Astrocyte (in vitro differentiated cells and primary cell): ENCODE measurements around the gene C11orf24. TPM values are rescaled to one million over a fixed set of nuclear protein-coding genes. Genes with fewer than 3 reads are reported as not detected.
"Not testable (repeated sequence)": the region's sequence is repeated elsewhere in the genome, so short reads cannot be mapped to it uniquely, and the experiment has no call there.

Source experiments
- DNase-seq: peaks from one replicate; pipeline ENCODE4 v3.0.0-alpha.2; 2010; ENCODE audit warnings: low read depth
- FAIRE-seq: peaks from 2 replicates; lab custom pipeline; 2011; peaks lifted over from hg19 to GRCh38; lab: Jason Lieb, UNC
- H2AFZ ChIP-seq: 2 replicates; pipeline ENCODE4 v1.6.0; 2012; ENCODE audit warnings: low read depth, low read length, inconsistent platforms
- H3K27ac ChIP-seq: 2 replicates; pipeline ENCODE4 v1.5.1; 2011; ENCODE audit warnings: low read depth, low read length, inconsistent platforms
- H3K27me3 ChIP-seq: 2 replicates; pipeline ENCODE4 v1.6.0; 2011; ENCODE audit warnings: low read length, inconsistent platforms; ENCODE audit not compliant: insufficient read depth
- H3K36me3 ChIP-seq: 2 replicates; pipeline ENCODE4 v1.5.1; 2011; ENCODE audit warnings: low read length, inconsistent platforms; ENCODE audit not compliant: insufficient read depth
- H3K4me1 ChIP-seq: 2 replicates; pipeline ENCODE4 v1.5.1; 2011; ENCODE audit warnings: low read length, inconsistent platforms; ENCODE audit not compliant: insufficient read depth
- H3K4me2 ChIP-seq: 2 replicates; pipeline ENCODE4 v1.6.0; 2012; ENCODE audit warnings: low read length, inconsistent platforms
- H3K4me3 ChIP-seq: 2 replicates; pipeline ENCODE4 v1.5.1; 2011; ENCODE audit warnings: low read depth, mild to moderate bottlenecking, low read length, inconsistent platforms; ENCODE audit not compliant: insufficient read depth
- H3K79me2 ChIP-seq: 2 replicates; pipeline ENCODE4 v1.6.0; 2012; ENCODE audit warnings: mild to moderate bottlenecking, low read length, inconsistent platforms; ENCODE audit not compliant: insufficient read depth
- H3K9ac ChIP-seq: 2 replicates; pipeline ENCODE4 v1.6.0; 2012; ENCODE audit warnings: mild to moderate bottlenecking, low read length, inconsistent platforms
- H3K9me3 ChIP-seq: 2 replicates; pipeline ENCODE4 v1.5.1; 2012; ENCODE audit warnings: low read depth, mild to moderate bottlenecking, low read length, inconsistent platforms; ENCODE audit not compliant: insufficient read depth
- H4K20me1 ChIP-seq: 2 replicates; pipeline ENCODE4 v1.6.0; 2012; ENCODE audit warnings: low read length, inconsistent platforms; ENCODE audit not compliant: insufficient read depth
- H3K27ac Mint-ChIP-seq: one replicate; pipeline ENCODE4 v1.8.0; 2021; ENCODE audit warnings: mild to moderate bottlenecking, mixed read lengths; ENCODE audit not compliant: unreplicated experiment
- H3K27me3 Mint-ChIP-seq: one replicate; pipeline ENCODE4 v1.8.0; 2021; ENCODE audit warnings: low read depth, mixed read lengths; ENCODE audit not compliant: unreplicated experiment
- H3K36me3 Mint-ChIP-seq: one replicate; pipeline ENCODE4 v1.8.0; 2021; ENCODE audit warnings: low read depth, mixed read lengths; ENCODE audit not compliant: unreplicated experiment
- H3K4me1 Mint-ChIP-seq: one replicate; pipeline ENCODE4 v1.8.0; 2021; ENCODE audit warnings: low read depth, mixed read lengths; ENCODE audit not compliant: unreplicated experiment
- H3K4me3 Mint-ChIP-seq: one replicate; pipeline ENCODE4 v1.8.0; 2021; ENCODE audit warnings: mild to moderate bottlenecking, moderate library complexity, mixed read lengths; ENCODE audit not compliant: unreplicated experiment
- H3K9me3 Mint-ChIP-seq: one replicate; pipeline ENCODE4 v1.8.0; 2021; ENCODE audit warnings: mild to moderate bottlenecking, mixed read lengths; ENCODE audit not compliant: unreplicated experiment
- CTCF ChIP-seq: IDR thresholded peaks from 2 replicates; pipeline ENCODE4 v1.5.1; 2011; ENCODE audit warnings: low read depth, mild to moderate bottlenecking, inconsistent platforms, low read length, moderate library complexity; ENCODE audit not compliant: insufficient read depth
- EZH2 ChIP-seq: IDR thresholded peaks from 2 replicates; pipeline ENCODE4 v1.6.1; 2012; ENCODE audit warnings: mild to moderate bottlenecking, low read length, inconsistent platforms; ENCODE audit not compliant: insufficient read depth
- total RNA-seq: library from RNA; stranded (reverse); gene quantifications from 2 replicates; pipeline ENCODE4 v1.2.1, GENCODE V29; 2021

C11orf24 gene
- total RNA-seq, 1 donor from 2014 or later: 79.8 TPM

GRCh38 chr11:68254421-68254820, 17.4 kb downstream of the C11orf24 start:
- no peak overlapping the region for H3K4me3 Mint-ChIP-seq
- H3K27me3 Mint-ChIP-seq: no peaks in the 10 kb centered on the region
- Histone ChIP-seq H3K9ac (no peak overlapping the region), H3K9me3 (no peaks in the 10 kb centered on the region), H3K4me1 (peaks cover 22% of the 10 kb centered on the region), H3K36me3 (no peaks in the 10 kb centered on the region), H3K79me2 (no peaks in the 10 kb centered on the region), H3K4me2 (no peak overlapping the region), H3K27ac (no peak overlapping the region), H4K20me1 (no peaks in the 10 kb centered on the region), H2AFZ (no peak overlapping the region), H3K27me3 (no peaks in the 10 kb centered on the region), H3K4me3 (no peak overlapping the region)
- peaks cover 3% of the 10 kb centered on the region for H3K4me1 Mint-ChIP-seq
- DNase-seq (no peak), FAIRE-seq (no peak)
- no peak for TF ChIP-seq EZH2
- no peak for TF ChIP-seq CTCF
- H3K27ac Mint-ChIP-seq: no peak overlapping the region
- no peaks in the 10 kb centered on the region for H3K36me3 Mint-ChIP-seq
- peaks cover 2% of the 10 kb centered on the region for H3K9me3 Mint-ChIP-seq

DNA sequence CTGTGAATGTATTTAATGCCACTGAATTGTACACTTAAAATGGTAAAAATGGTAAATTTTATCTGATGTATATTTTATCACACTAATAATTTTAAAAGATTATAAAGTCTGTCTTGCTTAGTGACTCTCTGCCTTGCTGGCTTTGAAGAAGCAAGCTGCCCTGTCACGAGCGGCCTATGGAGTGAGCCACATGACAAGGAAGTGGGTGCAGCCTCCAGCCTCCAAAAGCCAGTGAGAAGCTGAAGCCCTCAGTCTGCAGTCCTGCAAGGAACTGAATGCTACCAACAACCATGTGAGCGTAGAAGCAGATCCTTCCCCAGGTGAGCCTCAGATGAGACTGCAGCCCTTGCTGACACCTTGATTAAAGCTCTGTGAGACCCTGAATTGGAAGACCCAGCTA, 20.0 kb downstream of the C11orf24 start:
- no peak for DNase-seq
- FAIRE-seq: no peak
- Histone ChIP-seq H3K27me3 (no peaks in the 10 kb centered on the region), H4K20me1 (no peaks in the 10 kb centered on the region), H3K4me2 (no peak overlapping the region), H3K9ac (no peak overlapping the region), H3K36me3 (no peaks in the 10 kb centered on the region), H3K9me3 (no peaks in the 10 kb centered on the region), H2AFZ (no peak overlapping the region), H3K4me1 (peaks cover 14% of the 10 kb centered on the region), H3K4me3 (no peak overlapping the region), H3K79me2 (no peaks in the 10 kb centered on the region), H3K27ac (no peak overlapping the region)
- H3K27ac Mint-ChIP-seq: no peak overlapping the region
- no peaks in the 10 kb centered on the region for H3K27me3 Mint-ChIP-seq
- H3K9me3 Mint-ChIP-seq: peaks cover 2% of the 10 kb centered on the region
- H3K4me3 Mint-ChIP-seq: no peak overlapping the region
- H3K36me3 Mint-ChIP-seq: peaks cover 1% of the 10 kb centered on the region
- H3K4me1 Mint-ChIP-seq: peaks cover 3% of the 10 kb centered on the region
- TF ChIP-seq CTCF: no peak
- no peak for TF ChIP-seq EZH2

- not testable (repeated sequence) for FAIRE-seq, H3K27ac Mint-ChIP-seq
Measured at GRCh38 chr11:68244912-68245311, 26.9 kb downstream of the C11orf24 start.

DNA sequence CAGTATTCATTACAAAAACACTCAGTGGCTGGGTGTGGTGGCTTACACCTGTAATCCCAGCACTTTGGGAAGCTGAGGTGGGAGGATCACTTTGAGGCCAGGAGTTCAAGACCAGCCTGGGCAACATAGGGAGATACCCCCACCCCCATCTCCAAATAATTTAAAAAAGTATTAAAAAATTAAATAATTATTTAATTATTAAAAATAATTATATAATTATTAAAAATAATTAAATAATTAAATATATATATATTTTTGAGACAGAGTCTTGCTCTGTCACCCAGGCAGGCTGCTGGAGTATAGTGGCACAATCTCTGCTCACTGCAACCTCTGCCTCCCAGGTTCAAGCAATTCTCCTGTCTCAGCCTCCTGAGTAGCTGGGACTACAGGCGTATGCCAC, 27.9 kb downstream of the C11orf24 start:
- not testable (repeated sequence) for H3K9me3 Mint-ChIP-seq, H3K4me3 ChIP-seq, H3K27me3 ChIP-seq, H3K4me1 ChIP-seq, H3K79me2 ChIP-seq, FAIRE-seq, DNase-seq, H3K4me2 ChIP-seq, H3K36me3 Mint-ChIP-seq, H3K4me1 Mint-ChIP-seq, H4K20me1 ChIP-seq, H3K36me3 ChIP-seq, H2AFZ ChIP-seq, H3K9ac ChIP-seq, H3K27ac Mint-ChIP-seq, H3K27ac ChIP-seq, H3K9me3 ChIP-seq, H3K27me3 Mint-ChIP-seq, H3K4me3 Mint-ChIP-seq

More at GRCh38 chr11:68244912-68245311, 26.9 kb downstream of the C11orf24 start:
- not testable (repeated sequence) for H3K36me3 Mint-ChIP-seq, H3K27ac ChIP-seq, H3K4me1 ChIP-seq, H3K4me2 ChIP-seq, H2AFZ ChIP-seq, H3K27me3 ChIP-seq, H3K4me3 Mint-ChIP-seq, H3K79me2 ChIP-seq, H4K20me1 ChIP-seq, H3K9ac ChIP-seq, H3K9me3 Mint-ChIP-seq, H3K27me3 Mint-ChIP-seq, H3K36me3 ChIP-seq, H3K4me3 ChIP-seq, DNase-seq, H3K4me1 Mint-ChIP-seq, H3K9me3 ChIP-seq
